ENCODE measurements around the gene RNF152.

RNF152 gene

GRCh38 chr18:61854578-61855448 is 38.0 kb downstream of the RNF152 start:
- Histone ChIP-seq H3K27ac (ENCODE audit: insufficient read depth, low read depth, low read length, poor library complexity, severe bottlenecking) (no peak overlapping the region), H3K4me1 (ENCODE audit: control insufficient read depth, insufficient read depth, low read length) (peaks cover 6% of the 10 kb centered on the region)

GRCh38 chr18:61853855-61854254 is 39.0 kb downstream of the RNF152 start:
- no peaks in the 10 kb centered on the region for H3K9me3 ChIP-seq (ENCODE audit: control insufficient read depth, low read length)
- no peaks in the 10 kb centered on the region for H3K36me3 ChIP-seq (ENCODE audit: control insufficient read depth, insufficient read depth, low read length)
- WGBS, 2 experiments: 91 to 92% methylated on average over 3 of the region's 3 CpGs
- no peaks in the 10 kb centered on the region for H3K27me3 ChIP-seq (ENCODE audit: control insufficient read depth, insufficient read depth, low read length, poor library complexity, severe bottlenecking)
- H3K4me3 ChIP-seq (ENCODE audit: insufficient read depth, low read depth, low read length): no peak overlapping the region
- peaks cover 6% of the 10 kb centered on the region for H3K4me1 ChIP-seq (ENCODE audit: control insufficient read depth, insufficient read depth, low read length)
- no peak overlapping the region for H3K27ac ChIP-seq (ENCODE audit: insufficient read depth, low read depth, low read length, poor library complexity, severe bottlenecking)

More at GRCh38 chr18:61854578-61855448, 38.0 kb downstream of the RNF152 start:
- 87 to 88% methylated on average over 8 to 9 of the region's 9 CpGs for WGBS, 2 experiments
- Histone ChIP-seq H3K36me3 (ENCODE audit: control insufficient read depth, insufficient read depth, low read length) (no peaks in the 10 kb centered on the region), H3K4me3 (ENCODE audit: insufficient read depth, low read depth, low read length) (no peak overlapping the region), H3K27me3 (ENCODE audit: control insufficient read depth, insufficient read depth, low read length, poor library complexity, severe bottlenecking) (no peaks in the 10 kb centered on the region), H3K9me3 (ENCODE audit: control insufficient read depth, low read length) (no peaks in the 10 kb centered on the region)

GRCh38 chr18:61852496-61852895 is 40.3 kb downstream of the RNF152 start:
- no peaks in the 10 kb centered on the region for H3K27me3 ChIP-seq (ENCODE audit: control insufficient read depth, insufficient read depth, low read length, poor library complexity, severe bottlenecking)
- no peaks in the 10 kb centered on the region for H3K9me3 ChIP-seq (ENCODE audit: control insufficient read depth, low read length)
- 82 to 84% methylated on average over 1 of the region's 1 CpG for WGBS, 2 experiments
- no peaks in the 10 kb centered on the region for H3K4me1 ChIP-seq (ENCODE audit: control insufficient read depth, insufficient read depth, low read length)
- H3K36me3 ChIP-seq (ENCODE audit: control insufficient read depth, insufficient read depth, low read length): no peaks in the 10 kb centered on the region
- no peak overlapping the region for H3K27ac ChIP-seq (ENCODE audit: insufficient read depth, low read depth, low read length, poor library complexity, severe bottlenecking)
- no peak overlapping the region for H3K4me3 ChIP-seq (ENCODE audit: insufficient read depth, low read depth, low read length)

GRCh38 chr18:61851940-61852451 is 40.8 kb downstream of the RNF152 start:
- no peaks in the 10 kb centered on the region for H3K27me3 ChIP-seq (ENCODE audit: control insufficient read depth, insufficient read depth, low read length, poor library complexity, severe bottlenecking)
- no peak overlapping the region for H3K27ac ChIP-seq (ENCODE audit: insufficient read depth, low read depth, low read length, poor library complexity, severe bottlenecking)
- no peaks in the 10 kb centered on the region for H3K4me1 ChIP-seq (ENCODE audit: control insufficient read depth, insufficient read depth, low read length)
- H3K36me3 ChIP-seq (ENCODE audit: control insufficient read depth, insufficient read depth, low read length): no peaks in the 10 kb centered on the region
- 75 to 76% methylated on average over 3 of the region's 3 CpGs for WGBS, 2 experiments
- H3K4me3 ChIP-seq (ENCODE audit: insufficient read depth, low read depth, low read length): no peak overlapping the region
- no peaks in the 10 kb centered on the region for H3K9me3 ChIP-seq (ENCODE audit: control insufficient read depth, low read length)

GRCh38 chr18:61851279-61851678 is 41.5 kb downstream of the RNF152 start:
- Histone ChIP-seq H3K27ac (ENCODE audit: insufficient read depth, low read depth, low read length, poor library complexity, severe bottlenecking) (no peak overlapping the region), H3K27me3 (ENCODE audit: control insufficient read depth, insufficient read depth, low read length, poor library complexity, severe bottlenecking) (no peaks in the 10 kb centered on the region), H3K36me3 (ENCODE audit: control insufficient read depth, insufficient read depth, low read length) (no peaks in the 10 kb centered on the region), H3K4me3 (ENCODE audit: insufficient read depth, low read depth, low read length) (no peak overlapping the region), H3K4me1 (ENCODE audit: control insufficient read depth, insufficient read depth, low read length) (no peaks in the 10 kb centered on the region), H3K9me3 (ENCODE audit: control insufficient read depth, low read length) (no peaks in the 10 kb centered on the region)
- WGBS, 2 experiments: 88 to 100% methylated on average over 2 to 3 of the region's 3 CpGs

GRCh38 chr18:61850756-61851155 is 42.1 kb downstream of the RNF152 start:
- 90 to 91% methylated on average over 3 of the region's 3 CpGs for WGBS, 2 experiments
- H3K27me3 ChIP-seq (ENCODE audit: control insufficient read depth, insufficient read depth, low read length, poor library complexity, severe bottlenecking): no peaks in the 10 kb centered on the region
- no peaks in the 10 kb centered on the region for H3K4me1 ChIP-seq (ENCODE audit: control insufficient read depth, insufficient read depth, low read length)
- H3K4me3 ChIP-seq (ENCODE audit: insufficient read depth, low read depth, low read length): no peak overlapping the region
- H3K36me3 ChIP-seq (ENCODE audit: control insufficient read depth, insufficient read depth, low read length): no peaks in the 10 kb centered on the region
- no peaks in the 10 kb centered on the region for H3K9me3 ChIP-seq (ENCODE audit: control insufficient read depth, low read length)
- no peak overlapping the region for H3K27ac ChIP-seq (ENCODE audit: insufficient read depth, low read depth, low read length, poor library complexity, severe bottlenecking)

- Histone ChIP-seq H3K4me1 (ENCODE audit: control insufficient read depth, insufficient read depth, low read length) (no peaks in the 10 kb centered on the region), H3K27ac (ENCODE audit: insufficient read depth, low read depth, low read length, poor library complexity, severe bottlenecking) (no peak overlapping the region), H3K4me3 (ENCODE audit: insufficient read depth, low read depth, low read length) (no peak overlapping the region), H3K36me3 (ENCODE audit: control insufficient read depth, insufficient read depth, low read length) (no peaks in the 10 kb centered on the region), H3K9me3 (ENCODE audit: control insufficient read depth, low read length) (no peaks in the 10 kb centered on the region), H3K27me3 (ENCODE audit: control insufficient read depth, insufficient read depth, low read length, poor library complexity, severe bottlenecking) (no peaks in the 10 kb centered on the region)
- WGBS, 2 experiments: 92 to 96% methylated on average over 7 of the region's 7 CpGs
Measured at GRCh38 chr18:61847164-61847791, 45.5 kb downstream of the RNF152 start.

- Histone ChIP-seq H3K27ac (ENCODE audit: insufficient read depth, low read depth, low read length, poor library complexity, severe bottlenecking) (no peak overlapping the region), H3K27me3 (ENCODE audit: control insufficient read depth, insufficient read depth, low read length, poor library complexity, severe bottlenecking) (no peaks in the 10 kb centered on the region), H3K4me1 (ENCODE audit: control insufficient read depth, insufficient read depth, low read length) (no peaks in the 10 kb centered on the region), H3K9me3 (ENCODE audit: control insufficient read depth, low read length) (no peaks in the 10 kb centered on the region), H3K36me3 (ENCODE audit: control insufficient read depth, insufficient read depth, low read length) (no peaks in the 10 kb centered on the region), H3K4me3 (ENCODE audit: insufficient read depth, low read depth, low read length) (no peak overlapping the region)
- 94 to 99% methylated on average over 6 to 7 of the region's 7 CpGs for WGBS, 2 experiments
Measured at GRCh38 chr18:61845197-61845596, 47.6 kb downstream of the RNF152 start.

GRCh38 chr18:61844726-61845125 is 48.1 kb downstream of the RNF152 start:
- H3K36me3 ChIP-seq (ENCODE audit: control insufficient read depth, insufficient read depth, low read length): no peaks in the 10 kb centered on the region
- H3K4me3 ChIP-seq (ENCODE audit: insufficient read depth, low read depth, low read length): no peak overlapping the region
- H3K4me1 ChIP-seq (ENCODE audit: control insufficient read depth, insufficient read depth, low read length): no peaks in the 10 kb centered on the region
- no peaks in the 10 kb centered on the region for H3K9me3 ChIP-seq (ENCODE audit: control insufficient read depth, low read length)
- no peaks in the 10 kb centered on the region for H3K27me3 ChIP-seq (ENCODE audit: control insufficient read depth, insufficient read depth, low read length, poor library complexity, severe bottlenecking)
- WGBS, 2 experiments: 95 to 96% methylated on average over 4 of the region's 4 CpGs
- H3K27ac ChIP-seq (ENCODE audit: insufficient read depth, low read depth, low read length, poor library complexity, severe bottlenecking): no peak overlapping the region

- H3K36me3 ChIP-seq (ENCODE audit: control insufficient read depth, insufficient read depth, low read length): no peaks in the 10 kb centered on the region
- H3K9me3 ChIP-seq (ENCODE audit: control insufficient read depth, low read length): peaks cover 2% of the 10 kb centered on the region
- no peak overlapping the region for H3K27ac ChIP-seq (ENCODE audit: insufficient read depth, low read depth, low read length, poor library complexity, severe bottlenecking)
- H3K4me1 ChIP-seq (ENCODE audit: control insufficient read depth, insufficient read depth, low read length): no peaks in the 10 kb centered on the region
- no peaks in the 10 kb centered on the region for H3K27me3 ChIP-seq (ENCODE audit: control insufficient read depth, insufficient read depth, low read length, poor library complexity, severe bottlenecking)
- H3K4me3 ChIP-seq (ENCODE audit: insufficient read depth, low read depth, low read length): no peak overlapping the region
- WGBS, 2 experiments: 70 to 77% methylated on average over 2 of the region's 2 CpGs
Measured at GRCh38 chr18:61842146-61842545, 50.7 kb downstream of the RNF152 start.
